Colonic mucosa (tissue), 4 donors: ENCODE measurements around the gene ZNF541. TPM values are rescaled to one million over a fixed set of nuclear protein-coding genes. Genes with fewer than 3 reads are reported as not detected.

Experiments used
- DNase-seq: peaks from one replicate; pipeline ENCODE4 v3.0.0-alpha.2; 2020
- H3K27ac ChIP-seq: fragments of 200-600 bp; one replicate; pipeline ENCODE4 v1.8.0; 2021
- H3K27me3 ChIP-seq: fragments of 200-600 bp; one replicate; pipeline ENCODE4 v1.8.0; 2021
- H3K36me3 ChIP-seq: fragments of 200-600 bp; one replicate; pipeline ENCODE4 v1.8.0; 2021
- H3K4me1 ChIP-seq: fragments of 200-600 bp; one replicate; pipeline ENCODE4 v1.8.0; 2021; ENCODE audit warnings: mild to moderate bottlenecking
- H3K4me3 ChIP-seq: fragments of 200-600 bp; one replicate; pipeline ENCODE4 v1.8.0; 2021
- H3K9ac ChIP-seq, 2 donors: one replicate each; pipeline ENCODE4 v1.7.0; 2013; ENCODE audit warnings: control low read depth in 2 of 2, low read depth in 2 of 2, low read length in 2 of 2
- H3K9me3 ChIP-seq: fragments of 200-600 bp; one replicate; pipeline ENCODE4 v1.8.0; 2021
- intact Hi-C: fragments of 100-400 bp; cut with DNase I; formaldehyde crosslinking; loops from one replicate; pipeline ENCODE4 v1.14.1; 2022
- total RNA-seq, 2 donors: library from RNA; stranded (reverse); fragmentation: NEBNext Ultra II Directional in 1 of 2; extraction: Animal tissue kit (Norgen Biotek cat#: 25700) in 1 of 2; gene quantifications; one replicate each; pipeline ENCODE4 v1.2.1, GENCODE V29; 2021
- TF ChIP-seq, protein P1 (sequence below): fragments of 200-600 bp; IDR thresholded peaks from one replicate; pipeline ENCODE4 v1.8.0; 2022; ENCODE audit warnings: antibody characterized with exemption, mild to moderate bottlenecking
- donor health status: healthy.
- donor health status: DM: no; HTN: no; CAD: no.
- donor health status: DM: no; HTN: no; CAD: no.

The ZNF541 gene
- total RNA-seq, 2 donors from 2014 or later = 0.10 to 0.21 TPM

DNA sequence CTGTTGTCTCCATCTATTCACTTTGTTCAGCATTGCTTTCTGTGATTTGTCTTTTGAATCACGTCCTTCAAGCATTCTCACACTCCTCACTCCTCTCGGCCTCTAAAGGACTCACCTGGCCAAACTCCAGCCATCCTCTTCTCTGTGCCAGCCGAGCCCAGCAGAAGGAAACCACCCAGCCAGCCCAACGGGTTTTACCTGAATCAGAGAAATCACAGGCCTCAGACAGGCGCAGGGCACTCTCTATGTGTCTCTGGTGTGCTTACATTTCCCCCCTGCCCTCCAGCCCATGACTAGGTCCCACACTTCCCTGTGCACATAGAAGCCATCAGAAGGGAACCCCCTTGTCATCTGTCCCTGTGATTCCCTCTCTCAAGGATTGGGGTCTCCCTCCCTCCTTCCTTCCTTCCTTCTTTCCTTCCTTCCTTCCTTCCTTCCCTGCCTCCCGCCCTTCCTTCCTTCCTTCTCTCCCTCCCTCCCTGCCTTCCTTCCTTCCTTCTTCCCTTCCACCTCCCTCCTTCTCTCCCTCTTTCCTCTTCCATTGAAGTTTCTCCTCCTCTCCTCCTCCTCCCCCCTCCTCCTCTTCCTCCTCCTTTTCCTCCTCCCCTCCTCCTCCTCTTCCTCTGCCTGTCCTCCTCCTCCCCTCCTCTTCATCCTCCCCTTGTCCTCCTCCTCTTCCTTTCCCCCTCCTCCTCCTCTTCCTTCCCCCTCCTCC, 8.8 kb upstream of the ZNF541 start:
- Histone ChIP-seq H3K9ac (no peak overlapping the region), H3K36me3 (no peaks in the 10 kb centered on the region), H3K9me3 (no peaks in the 10 kb centered on the region), H3K27ac (no peak overlapping the region), H3K4me3 (no peak overlapping the region), H3K27me3 (no peaks in the 10 kb centered on the region), H3K4me1 (no peaks in the 10 kb centered on the region)
- intact Hi-C loops = no loop called here
- no peak for DNase-seq
- TF ChIP-seq, protein P1, sequence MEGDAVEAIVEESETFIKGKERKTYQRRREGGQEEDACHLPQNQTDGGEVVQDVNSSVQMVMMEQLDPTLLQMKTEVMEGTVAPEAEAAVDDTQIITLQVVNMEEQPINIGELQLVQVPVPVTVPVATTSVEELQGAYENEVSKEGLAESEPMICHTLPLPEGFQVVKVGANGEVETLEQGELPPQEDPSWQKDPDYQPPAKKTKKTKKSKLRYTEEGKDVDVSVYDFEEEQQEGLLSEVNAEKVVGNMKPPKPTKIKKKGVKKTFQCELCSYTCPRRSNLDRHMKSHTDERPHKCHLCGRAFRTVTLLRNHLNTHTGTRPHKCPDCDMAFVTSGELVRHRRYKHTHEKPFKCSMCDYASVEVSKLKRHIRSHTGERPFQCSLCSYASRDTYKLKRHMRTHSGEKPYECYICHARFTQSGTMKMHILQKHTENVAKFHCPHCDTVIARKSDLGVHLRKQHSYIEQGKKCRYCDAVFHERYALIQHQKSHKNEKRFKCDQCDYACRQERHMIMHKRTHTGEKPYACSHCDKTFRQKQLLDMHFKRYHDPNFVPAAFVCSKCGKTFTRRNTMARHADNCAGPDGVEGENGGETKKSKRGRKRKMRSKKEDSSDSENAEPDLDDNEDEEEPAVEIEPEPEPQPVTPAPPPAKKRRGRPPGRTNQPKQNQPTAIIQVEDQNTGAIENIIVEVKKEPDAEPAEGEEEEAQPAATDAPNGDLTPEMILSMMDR = no peak

DNA sequence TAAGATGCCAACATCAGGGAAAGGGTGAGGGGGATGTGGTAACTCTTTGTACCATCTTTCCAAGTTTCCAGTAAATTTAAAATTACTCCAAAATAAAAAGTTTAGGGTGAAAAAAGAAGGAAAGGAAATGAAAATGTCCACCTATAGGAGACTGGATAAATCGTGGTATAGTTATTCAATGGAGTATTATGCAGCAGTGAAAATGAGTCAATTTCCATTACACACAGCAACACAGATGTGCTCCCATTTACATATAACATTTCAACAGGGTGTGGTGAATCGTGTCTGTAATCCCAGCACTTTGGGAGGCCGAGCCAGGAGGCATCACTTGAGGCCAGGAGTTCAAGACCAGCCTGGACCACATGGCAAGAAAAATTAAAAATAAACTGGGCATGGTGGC, 7.4 kb upstream of the ZNF541 start:
- no peaks in the 10 kb centered on the region for H3K9me3 ChIP-seq
- DNase-seq = no peak
- intact Hi-C loops = no loop called here
- no peak overlapping the region for H3K27ac ChIP-seq
- no peaks in the 10 kb centered on the region for H3K4me1 ChIP-seq
- no peak overlapping the region for H3K9ac ChIP-seq
- H3K27me3 ChIP-seq = no peaks in the 10 kb centered on the region
- TF ChIP-seq, protein P1 = no peak
- no peak overlapping the region for H3K4me3 ChIP-seq
- no peaks in the 10 kb centered on the region for H3K36me3 ChIP-seq

DNA sequence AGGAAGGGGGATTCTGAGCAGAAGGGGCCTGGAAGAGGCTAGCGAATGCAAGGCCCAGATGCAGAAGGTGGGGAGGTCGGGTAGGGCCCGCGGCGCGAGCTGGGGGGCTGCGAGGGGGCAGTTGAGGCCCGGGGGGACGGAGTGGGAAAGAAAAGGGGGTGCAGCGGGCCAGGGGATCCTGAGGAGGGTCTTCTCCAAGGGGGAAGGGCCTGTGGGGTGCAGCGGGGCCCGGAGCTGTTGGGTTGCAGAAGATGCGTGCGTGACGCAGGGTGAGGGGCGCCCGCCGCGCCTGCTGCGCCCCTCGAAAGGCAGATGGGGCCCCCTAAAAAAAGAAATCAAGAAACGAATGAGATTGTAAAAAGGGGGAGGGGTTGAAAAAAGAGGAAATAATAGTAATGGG, 313 bp downstream of the ZNF541 start:
- Histone ChIP-seq H3K9me3 (no peaks in the 10 kb centered on the region), H3K36me3 (no peaks in the 10 kb centered on the region), H3K27ac (no peak overlapping the region), H3K9ac (no peak overlapping the region), H3K27me3 (no peaks in the 10 kb centered on the region), H3K4me3 (no peak overlapping the region), H3K4me1 (no peaks in the 10 kb centered on the region)
- TF ChIP-seq, protein P1 = no peak
- no peak for DNase-seq
- intact Hi-C loops = no loop called here

DNA sequence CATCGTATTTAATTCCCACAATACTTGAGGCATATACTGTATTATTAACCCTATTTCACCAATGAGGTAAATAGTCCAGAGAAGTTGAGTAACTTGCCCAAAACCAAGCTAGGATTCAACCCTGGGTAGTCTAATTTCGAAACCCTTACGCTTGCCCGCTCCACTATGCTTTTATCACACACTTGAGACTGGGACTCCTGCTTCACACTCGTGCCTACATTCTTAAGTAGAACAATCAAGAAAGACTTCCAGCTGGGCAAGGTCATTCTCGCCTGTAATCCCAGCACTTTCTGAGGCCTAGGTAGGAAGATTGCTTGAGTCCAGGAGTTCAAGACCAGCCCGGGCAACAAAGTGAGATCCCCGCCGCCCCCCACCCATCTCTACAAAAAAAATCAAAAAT, 3.6 kb downstream of the ZNF541 start:
- DNase-seq = no peak
- Histone ChIP-seq H3K36me3 (no peaks in the 10 kb centered on the region), H3K9me3 (no peaks in the 10 kb centered on the region), H3K9ac (no peak overlapping the region), H3K27me3 (no peaks in the 10 kb centered on the region), H3K4me1 (no peaks in the 10 kb centered on the region), H3K27ac (no peak overlapping the region), H3K4me3 (no peak overlapping the region)
- intact Hi-C loops = no loop called here
- TF ChIP-seq, protein P1 = no peak

DNA sequence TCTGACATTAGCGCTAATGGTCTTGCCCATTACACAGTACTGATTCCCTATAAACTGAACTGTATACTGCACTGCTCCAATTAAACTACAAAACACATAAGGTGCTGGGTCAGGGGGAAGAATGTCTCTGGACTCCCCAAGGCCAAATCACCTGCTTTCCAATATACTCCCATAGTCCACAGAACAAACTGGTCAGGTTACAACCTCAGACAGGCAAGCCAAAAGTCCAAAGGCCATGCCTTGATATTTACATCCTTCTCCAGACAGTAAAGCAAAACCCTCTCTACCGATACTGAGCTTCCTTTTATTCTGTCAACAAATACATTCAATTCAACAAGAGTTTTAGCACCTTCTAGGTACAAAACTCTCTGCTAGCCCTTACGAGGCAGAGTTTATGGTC, 8.9 kb downstream of the ZNF541 start:
- H3K4me3 ChIP-seq = no peak overlapping the region
- TF ChIP-seq, protein P1 = no peak
- no peaks in the 10 kb centered on the region for H3K9me3 ChIP-seq
- H3K27ac ChIP-seq = peak overlapping the region; percentile 59
- H3K36me3 ChIP-seq = no peaks in the 10 kb centered on the region
- no peaks in the 10 kb centered on the region for H3K27me3 ChIP-seq
- peaks cover 4% of the 10 kb centered on the region for H3K4me1 ChIP-seq
- intact Hi-C loops = no loop called here
- H3K9ac ChIP-seq = peak overlapping the region in 1 of 2 donors; percentile 36
- DNase-seq = peak; percentile 79
